Testis (tissue), 3 donors: ENCODE measurements around the gene ARHGEF28. TPM values are rescaled to one million over a fixed set of nuclear protein-coding genes. Genes with fewer than 3 reads are reported as not detected.

ENCODE experiments used
- DNase-seq: peaks from one replicate; pipeline ENCODE4 v3.0.0-alpha.2; 2019
- H3K27ac ChIP-seq, 2 donors: fragments of 200-600 bp; sonication (generic); one replicate each; pipeline ENCODE4 v1.5.1; 2019
- H3K27me3 ChIP-seq: fragments of 200-600 bp; sonication (generic); one replicate; pipeline ENCODE4 v1.5.1; 2019
- H3K36me3 ChIP-seq: fragments of 200-600 bp; sonication (generic); one replicate; pipeline ENCODE4 v1.5.1; 2017; ENCODE audit warnings: low read depth; ENCODE audit errors: missing control alignments
- H3K4me1 ChIP-seq: fragments of 200-600 bp; sonication (generic); one replicate; pipeline ENCODE4 v1.5.1; 2019
- H3K4me3 ChIP-seq, 2 donors: fragments of 200-600 bp; sonication (generic); one replicate each; pipeline ENCODE4 v1.5.1; 2017 to 2019
- H3K9me3 ChIP-seq: fragments of 200-600 bp; sonication (generic); one replicate; pipeline ENCODE4 v1.5.1; 2017
- POLR2A ChIP-seq: fragments of 450-650 bp; IDR thresholded peaks from one replicate; pipeline ENCODE4 v1.6.1; 2017; ENCODE audit warnings: antibody characterized with exemption, mild to moderate bottlenecking, moderate library complexity
- WGBS, 2 donors: methylation state at CpG; one replicate each; pipeline ENCODE4 v1.1.5; 2018; 5-methylcytosine and 5-hydroxymethylcytosine counted together
- intact Hi-C: fragments of 100-400 bp; cut with DNase I; formaldehyde crosslinking; loops from one replicate; pipeline ENCODE4 v1.15.1; 2023; ENCODE audit warnings: low total_unique reads
- polyA plus RNA-seq: library from polyadenylated mRNA; stranded (reverse); fragments of 350-450 nt; fragmentation: Illumina TruSeq; extraction: RNeasy Lipid Tissue Mini Kit (QIAGEN cat#74804); gene quantifications from one replicate; pipeline ENCODE4 v1.2.3, GENCODE V29; 2014; ENCODE audit warnings: low read depth, low replicate concordance; ENCODE audit not compliant: insufficient read depth
- total RNA-seq, 2 donors: library from RNA; depleted of rRNA; stranded (reverse); fragments of >200 nt; gene quantifications; one replicate each; pipeline ENCODE4 v1.2.3, GENCODE V29; 2016
- TF ChIP-seq, protein P1 (sequence below), 3 experiments: fragments of 450-650 bp in 2 of 3; fragments of 200-600 bp in 1 of 3; sonication (generic) in 1 of 3; IDR thresholded peaks; one replicate each; pipeline ENCODE4 v1.5.1; 2016 to 2019; ENCODE audit warnings: antibody characterized with exemption in 3 of 3, mild to moderate bottlenecking in 2 of 3, moderate library complexity in 1 of 3

The ARHGEF28 gene
- total and polyA plus RNA-seq, 3 donors from 2014 or later = 3.9 to 8.7 (median 8.0) TPM

- Histone ChIP-seq H3K27ac (no peak overlapping the region), H3K27me3 (no peaks in the 10 kb centered on the region), H3K36me3 (no peaks in the 10 kb centered on the region), H3K4me1 (peaks cover 1% of the 10 kb centered on the region), H3K9me3 (no peaks in the 10 kb centered on the region), H3K4me3 (no peak overlapping the region)
- intact Hi-C loops = no loop called here
- TF ChIP-seq POLR2A = no peak
- TF ChIP-seq, protein P1, sequence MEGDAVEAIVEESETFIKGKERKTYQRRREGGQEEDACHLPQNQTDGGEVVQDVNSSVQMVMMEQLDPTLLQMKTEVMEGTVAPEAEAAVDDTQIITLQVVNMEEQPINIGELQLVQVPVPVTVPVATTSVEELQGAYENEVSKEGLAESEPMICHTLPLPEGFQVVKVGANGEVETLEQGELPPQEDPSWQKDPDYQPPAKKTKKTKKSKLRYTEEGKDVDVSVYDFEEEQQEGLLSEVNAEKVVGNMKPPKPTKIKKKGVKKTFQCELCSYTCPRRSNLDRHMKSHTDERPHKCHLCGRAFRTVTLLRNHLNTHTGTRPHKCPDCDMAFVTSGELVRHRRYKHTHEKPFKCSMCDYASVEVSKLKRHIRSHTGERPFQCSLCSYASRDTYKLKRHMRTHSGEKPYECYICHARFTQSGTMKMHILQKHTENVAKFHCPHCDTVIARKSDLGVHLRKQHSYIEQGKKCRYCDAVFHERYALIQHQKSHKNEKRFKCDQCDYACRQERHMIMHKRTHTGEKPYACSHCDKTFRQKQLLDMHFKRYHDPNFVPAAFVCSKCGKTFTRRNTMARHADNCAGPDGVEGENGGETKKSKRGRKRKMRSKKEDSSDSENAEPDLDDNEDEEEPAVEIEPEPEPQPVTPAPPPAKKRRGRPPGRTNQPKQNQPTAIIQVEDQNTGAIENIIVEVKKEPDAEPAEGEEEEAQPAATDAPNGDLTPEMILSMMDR (IDR thresholded peaks at IDR 0.05) = no peak
- DNase-seq = no peak
- 84 to 86% methylated on average over 2 to 3 of the region's 3 CpGs for WGBS, 2 donors
Measured at GRCh38 chr5:73649926-73650325, 23.9 kb downstream of the ARHGEF28 start.

DNA sequence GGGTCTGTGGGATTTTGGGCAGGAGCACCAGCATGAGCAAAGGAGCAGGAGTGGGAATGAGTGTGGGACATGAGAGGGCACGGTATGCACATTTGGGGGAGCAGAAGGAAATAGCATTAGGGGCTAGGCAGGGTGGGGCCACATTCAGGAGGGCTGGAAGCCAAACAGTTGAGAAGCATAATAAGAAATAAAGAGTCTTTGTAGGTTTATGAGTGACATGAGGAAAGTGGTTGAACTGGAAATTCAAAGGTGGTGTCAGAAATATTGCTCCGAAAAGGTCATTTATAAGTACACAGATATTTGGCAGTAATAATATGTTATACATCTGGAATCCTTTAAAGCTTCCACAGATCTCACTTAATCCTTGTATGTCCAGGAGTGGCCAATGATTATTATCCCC lies 26.4 kb downstream of the ARHGEF28 start:
- H3K4me3 ChIP-seq = no peak overlapping the region
- no peak for TF ChIP-seq POLR2A
- TF ChIP-seq, protein P1 (IDR thresholded peaks at IDR 0.05) = no peak
- no peaks in the 10 kb centered on the region for H3K9me3 ChIP-seq
- H3K27me3 ChIP-seq = no peaks in the 10 kb centered on the region
- intact Hi-C loops = no loop called here
- no peak for DNase-seq
- 94 to 96% methylated on average over 2 of the region's 2 CpGs for WGBS, 2 donors
- H3K4me1 ChIP-seq = peaks cover 4% of the 10 kb centered on the region
- H3K27ac ChIP-seq = no peak overlapping the region
- no peaks in the 10 kb centered on the region for H3K36me3 ChIP-seq

GRCh38 chr5:73654171-73654811 lies 28.3 kb downstream of the ARHGEF28 start:
- H3K9me3 ChIP-seq = no peaks in the 10 kb centered on the region
- H3K36me3 ChIP-seq = no peaks in the 10 kb centered on the region
- no peak overlapping the region for H3K4me3 ChIP-seq
- no peak overlapping the region for H3K27ac ChIP-seq
- 82 to 92% methylated on average over 2 to 3 of the region's 3 CpGs for WGBS, 2 donors
- no peaks in the 10 kb centered on the region for H3K27me3 ChIP-seq
- DNase-seq = no peak
- intact Hi-C loops = no loop called here
- no peak for TF ChIP-seq POLR2A
- TF ChIP-seq, protein P1 (IDR thresholded peaks at IDR 0.05) = no peak
- peaks cover 4% of the 10 kb centered on the region for H3K4me1 ChIP-seq

- intact Hi-C loops = no loop called here
- Histone ChIP-seq H3K27me3 (no peaks in the 10 kb centered on the region), H3K4me3 (no peak overlapping the region), H3K9me3 (no peaks in the 10 kb centered on the region), H3K36me3 (no peaks in the 10 kb centered on the region), H3K4me1 (peaks cover 4% of the 10 kb centered on the region), H3K27ac (no peak overlapping the region)
- whole genome bisulfite sequencing, 2 donors = 79 to 86% methylated on average over 2 of the region's 2 CpGs
- TF ChIP-seq, protein P1 (IDR thresholded peaks at IDR 0.05) = no peak
- TF ChIP-seq POLR2A = no peak
- DNase-seq = no peak
Measured at GRCh38 chr5:73654819-73655318, 28.9 kb downstream of the ARHGEF28 start.
